Activated effector memory CD4-positive, alpha-beta T cell treated with anti-CD3 and anti-CD28 coated beads, Interleukin-2, amount 50 U/mL, for 16 hours (primary cell): ENCODE measurements around the gene LCP1.

Experiments
- DNase-seq: peaks from one replicate; pipeline ENCODE4 v3.0.0-alpha.2; 2020

The LCP1 gene

DNA sequence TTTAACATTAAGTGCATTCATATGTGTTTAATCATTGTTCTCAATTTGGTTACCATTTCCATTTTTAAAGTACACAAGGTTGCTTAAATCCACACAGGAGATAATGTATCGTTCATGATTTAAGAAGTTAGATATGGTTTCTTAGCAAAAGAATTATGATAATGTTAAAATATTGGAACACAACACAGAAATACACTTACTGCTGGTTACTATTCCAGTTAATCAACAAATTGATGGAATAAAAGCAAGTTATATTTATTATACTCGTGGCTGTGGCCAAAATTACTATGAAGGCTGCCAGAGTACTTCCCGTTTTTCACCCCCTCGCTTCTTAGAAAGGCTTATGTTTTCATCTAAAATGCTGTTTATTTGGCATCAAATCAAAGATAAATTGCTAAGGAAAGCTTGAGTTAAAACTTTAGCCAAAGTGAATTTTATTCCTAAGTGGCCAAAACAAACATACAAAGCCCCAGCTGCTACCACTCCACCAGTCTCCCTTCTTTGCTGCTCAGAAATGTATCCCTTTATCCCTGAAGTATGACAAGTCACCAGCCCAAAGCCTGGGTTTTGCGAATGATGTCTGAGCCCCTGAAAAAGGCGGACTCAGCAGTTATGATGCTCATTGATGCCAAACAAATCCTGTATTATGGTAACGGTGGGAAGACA lies 27.7 kb downstream of the LCP1 start:
- DNase-seq, result no peak

DNA sequence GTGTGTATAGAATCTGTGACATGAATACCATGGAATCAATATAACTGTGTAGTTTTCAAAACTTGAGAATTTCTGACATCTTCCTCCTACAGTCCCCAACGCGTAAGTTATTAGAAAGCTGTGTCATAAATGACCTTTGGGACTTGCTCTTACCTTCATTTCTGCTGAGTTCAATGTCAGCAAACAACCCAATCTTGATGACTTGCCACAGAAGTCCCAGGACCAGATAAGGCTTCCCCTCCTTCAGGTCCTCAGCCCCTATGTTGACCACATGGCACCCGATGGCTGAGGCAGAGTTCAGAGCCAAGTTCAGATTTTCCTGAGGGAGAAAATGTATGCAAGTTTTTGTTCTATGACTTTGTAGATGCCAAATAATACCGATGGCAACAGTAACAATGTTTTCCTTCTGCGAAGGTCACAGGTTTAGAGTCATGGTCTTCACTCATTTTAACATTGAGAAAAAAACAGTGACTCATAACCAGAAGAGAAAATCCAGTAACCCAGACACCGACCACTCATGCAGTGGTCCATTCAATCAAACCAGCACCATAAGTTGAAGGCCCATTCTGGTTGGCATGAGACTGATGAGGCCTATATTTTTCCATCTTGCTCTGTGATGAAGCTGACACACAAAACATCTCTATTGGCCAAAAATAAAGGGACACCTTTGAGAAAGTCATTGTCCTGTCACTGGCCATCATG lies 29.2 kb downstream of the LCP1 start:
- no peak for DNase-seq

GRCh38 chr13:46150134-46150693 lies 31.8 kb downstream of the LCP1 start:
- no peak for DNase-seq

DNA sequence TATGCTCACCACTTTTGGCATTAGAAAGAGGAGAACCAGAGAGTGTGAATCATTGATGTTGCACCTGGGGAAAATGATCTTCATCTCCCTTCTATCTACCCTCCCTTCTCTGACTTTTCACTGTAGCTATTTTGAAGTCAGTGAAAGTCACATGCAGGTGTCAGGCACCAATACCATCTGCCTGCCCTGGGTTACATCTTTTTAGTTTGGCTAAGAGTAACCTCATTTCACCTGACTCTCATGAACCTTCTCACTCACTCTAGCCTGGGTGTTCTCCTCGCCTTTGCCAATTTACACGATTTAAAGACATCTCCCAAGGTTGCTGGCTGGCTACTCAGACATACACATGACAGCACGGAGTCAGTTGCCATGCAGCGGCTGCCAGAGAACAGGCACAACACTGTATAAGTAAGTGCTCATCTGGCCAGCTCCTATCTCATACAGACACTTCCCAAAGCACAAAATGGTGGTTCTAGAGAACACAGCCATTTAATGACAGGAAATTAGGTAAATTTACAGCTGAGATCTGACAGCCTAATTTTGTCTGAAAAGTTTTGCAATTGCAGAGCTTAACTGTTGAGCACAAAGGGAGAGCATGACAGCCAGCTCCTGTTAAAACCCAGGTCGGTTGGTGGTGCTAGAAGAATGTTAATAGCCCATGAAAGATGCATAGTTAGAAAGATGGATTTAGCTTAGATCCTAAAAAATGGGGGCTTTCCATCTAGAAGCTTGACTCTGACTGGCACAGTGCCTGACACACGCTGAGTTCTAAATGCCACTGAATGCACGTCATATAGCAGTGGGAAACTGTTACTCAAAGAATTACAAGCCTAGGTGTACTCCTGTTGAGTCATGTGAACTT lies 32.5 kb downstream of the LCP1 start:
- no peak for DNase-seq

GRCh38 chr13:46146898-46147297 lies 35.1 kb downstream of the LCP1 start:
- DNase-seq, result no peak

GRCh38 chr13:46145950-46146349 lies 36.0 kb downstream of the LCP1 start:
- DNase-seq, result no peak

GRCh38 chr13:46145135-46145534 lies 36.8 kb downstream of the LCP1 start:
- no peak for DNase-seq

- no peak for DNase-seq
Measured at GRCh38 chr13:46143184-46143701, 38.7 kb downstream of the LCP1 start.

GRCh38 chr13:46142776-46143175 lies 39.2 kb downstream of the LCP1 start:
- DNase-seq, result no peak

- DNase-seq, result no peak
Measured at GRCh38 chr13:46140044-46140443, 41.9 kb downstream of the LCP1 start.

GRCh38 chr13:46137627-46138317 lies 44.2 kb downstream of the LCP1 start:
- no peak for DNase-seq

DNA sequence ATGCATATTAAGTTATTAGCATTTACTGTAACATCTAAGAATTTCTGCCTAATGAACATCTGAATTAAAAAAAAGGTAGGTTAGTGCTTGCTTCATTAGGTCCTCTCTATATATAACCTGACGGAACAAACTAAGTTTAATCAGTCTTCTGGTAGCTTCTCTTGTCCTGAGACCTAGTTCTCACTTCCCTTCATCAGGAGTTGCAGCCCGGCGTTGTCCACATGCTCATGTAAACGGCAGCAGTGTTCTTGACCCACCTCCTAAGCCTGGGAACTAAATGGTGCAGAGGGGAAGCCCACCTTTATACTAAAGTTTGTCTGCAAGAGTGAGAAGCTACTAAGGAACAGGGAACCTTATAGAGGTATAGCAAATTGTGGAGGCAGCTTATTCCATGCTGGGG lies 45.3 kb downstream of the LCP1 start:
- no peak for DNase-seq

DNA sequence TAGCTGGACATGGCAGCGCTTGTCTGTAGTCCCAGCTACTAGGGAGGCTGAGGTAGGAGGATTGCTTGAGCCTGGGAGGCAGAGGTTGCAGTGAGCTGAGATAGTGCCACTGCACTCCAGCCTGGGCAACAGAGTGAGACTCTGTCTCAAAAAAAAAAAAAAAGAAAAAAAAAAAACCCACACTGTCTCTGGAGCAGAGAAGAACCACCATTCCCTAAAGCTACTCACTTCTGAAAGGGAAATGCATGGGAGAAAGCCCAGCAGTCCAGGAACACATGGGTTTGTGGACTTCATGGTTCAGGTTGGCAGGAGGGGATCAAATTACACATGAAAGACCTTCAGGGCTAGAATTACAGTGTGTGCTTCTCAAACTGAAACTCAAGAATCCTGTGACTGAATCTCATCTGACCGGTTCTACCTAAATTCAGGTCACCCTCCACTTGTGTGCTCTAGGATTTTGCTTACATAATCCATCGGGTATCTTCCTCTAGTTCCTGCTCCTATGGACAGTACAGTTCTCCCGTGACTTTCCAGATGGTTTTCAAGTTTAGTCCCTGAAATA lies 46.9 kb downstream of the LCP1 start:
- no peak for DNase-seq

GRCh38 chr13:46134494-46134893 lies 47.5 kb downstream of the LCP1 start:
- DNase-seq, result no peak

- DNase-seq, result no peak
Measured at GRCh38 chr13:46132109-46132508, 49.9 kb downstream of the LCP1 start.

DNA sequence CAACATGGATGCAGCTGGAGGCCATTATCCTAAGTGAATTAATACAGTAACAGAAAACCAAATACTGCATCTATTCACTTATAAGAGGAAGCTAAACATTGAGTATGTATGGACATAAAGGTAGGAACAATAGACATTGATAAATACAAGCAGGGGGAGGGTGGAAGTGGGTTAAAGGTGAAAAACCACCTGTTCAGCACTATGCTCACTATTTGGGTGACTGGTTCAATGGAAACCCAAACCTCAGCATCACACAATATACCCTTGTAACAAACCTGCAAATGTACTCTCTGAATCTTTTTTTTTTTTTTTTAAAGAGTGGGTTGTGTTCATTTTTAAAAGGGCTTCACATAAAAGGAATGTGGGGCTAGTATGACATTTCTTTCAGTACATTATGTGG lies 50.3 kb downstream of the LCP1 start:
- DNase-seq, result no peak

- DNase-seq, result no peak
Measured at GRCh38 chr13:46129955-46130618, 51.9 kb downstream of the LCP1 start.

DNA sequence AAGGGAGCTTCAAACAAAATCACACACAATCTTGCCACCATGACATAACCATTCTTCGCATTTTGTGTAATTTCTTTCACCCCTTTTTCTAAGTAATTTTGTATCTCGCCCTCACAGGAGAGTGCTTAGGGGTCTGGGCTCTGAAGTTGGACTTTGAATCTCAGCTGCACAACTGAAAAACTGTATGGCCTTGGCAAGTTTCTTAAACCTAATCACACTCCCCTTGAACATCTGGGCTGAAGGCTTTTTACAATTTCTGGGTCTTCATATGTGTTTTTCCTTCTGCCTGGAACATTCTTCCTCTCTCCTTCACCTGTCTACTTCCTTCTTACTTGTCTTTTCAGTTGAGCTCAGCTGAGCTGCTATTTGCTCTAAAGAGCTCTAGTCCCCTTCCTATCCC lies 52.9 kb downstream of the LCP1 start:
- no peak for DNase-seq

GRCh38 chr13:46127358-46128023 lies 54.5 kb downstream of the LCP1 start:
- DNase-seq, result no peak

- DNase-seq, result peak; percentile 86
Measured at GRCh38 chr13:46126552-46127357, 55.2 kb downstream of the LCP1 start.
